GM10847 (cell line): ENCODE results near the gene ZNF462.

Source experiments
- POLR2A ChIP-seq: IDR thresholded peaks from 2 replicates; pipeline ENCODE4 v1.6.1; 2011; ENCODE audit not compliant: insufficient read length; ENCODE audit errors: extremely low read depth

Gene ZNF462, protein sequence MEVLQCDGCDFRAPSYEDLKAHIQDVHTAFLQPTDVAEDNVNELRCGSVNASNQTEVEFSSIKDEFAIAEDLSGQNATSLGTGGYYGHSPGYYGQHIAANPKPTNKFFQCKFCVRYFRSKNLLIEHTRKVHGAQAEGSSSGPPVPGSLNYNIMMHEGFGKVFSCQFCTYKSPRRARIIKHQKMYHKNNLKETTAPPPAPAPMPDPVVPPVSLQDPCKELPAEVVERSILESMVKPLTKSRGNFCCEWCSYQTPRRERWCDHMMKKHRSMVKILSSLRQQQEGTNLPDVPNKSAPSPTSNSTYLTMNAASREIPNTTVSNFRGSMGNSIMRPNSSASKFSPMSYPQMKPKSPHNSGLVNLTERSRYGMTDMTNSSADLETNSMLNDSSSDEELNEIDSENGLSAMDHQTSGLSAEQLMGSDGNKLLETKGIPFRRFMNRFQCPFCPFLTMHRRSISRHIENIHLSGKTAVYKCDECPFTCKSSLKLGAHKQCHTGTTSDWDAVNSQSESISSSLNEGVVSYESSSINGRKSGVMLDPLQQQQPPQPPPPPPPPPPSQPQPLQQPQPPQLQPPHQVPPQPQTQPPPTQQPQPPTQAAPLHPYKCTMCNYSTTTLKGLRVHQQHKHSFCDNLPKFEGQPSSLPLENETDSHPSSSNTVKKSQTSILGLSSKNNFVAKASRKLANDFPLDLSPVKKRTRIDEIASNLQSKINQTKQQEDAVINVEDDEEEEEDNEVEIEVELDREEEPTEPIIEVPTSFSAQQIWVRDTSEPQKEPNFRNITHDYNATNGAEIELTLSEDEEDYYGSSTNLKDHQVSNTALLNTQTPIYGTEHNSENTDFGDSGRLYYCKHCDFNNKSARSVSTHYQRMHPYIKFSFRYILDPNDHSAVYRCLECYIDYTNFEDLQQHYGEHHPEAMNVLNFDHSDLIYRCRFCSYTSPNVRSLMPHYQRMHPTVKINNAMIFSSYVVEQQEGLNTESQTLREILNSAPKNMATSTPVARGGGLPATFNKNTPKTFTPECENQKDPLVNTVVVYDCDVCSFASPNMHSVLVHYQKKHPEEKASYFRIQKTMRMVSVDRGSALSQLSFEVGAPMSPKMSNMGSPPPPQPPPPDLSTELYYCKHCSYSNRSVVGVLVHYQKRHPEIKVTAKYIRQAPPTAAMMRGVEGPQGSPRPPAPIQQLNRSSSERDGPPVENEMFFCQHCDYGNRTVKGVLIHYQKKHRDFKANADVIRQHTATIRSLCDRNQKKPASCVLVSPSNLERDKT (N-terminal part only)

DNA sequence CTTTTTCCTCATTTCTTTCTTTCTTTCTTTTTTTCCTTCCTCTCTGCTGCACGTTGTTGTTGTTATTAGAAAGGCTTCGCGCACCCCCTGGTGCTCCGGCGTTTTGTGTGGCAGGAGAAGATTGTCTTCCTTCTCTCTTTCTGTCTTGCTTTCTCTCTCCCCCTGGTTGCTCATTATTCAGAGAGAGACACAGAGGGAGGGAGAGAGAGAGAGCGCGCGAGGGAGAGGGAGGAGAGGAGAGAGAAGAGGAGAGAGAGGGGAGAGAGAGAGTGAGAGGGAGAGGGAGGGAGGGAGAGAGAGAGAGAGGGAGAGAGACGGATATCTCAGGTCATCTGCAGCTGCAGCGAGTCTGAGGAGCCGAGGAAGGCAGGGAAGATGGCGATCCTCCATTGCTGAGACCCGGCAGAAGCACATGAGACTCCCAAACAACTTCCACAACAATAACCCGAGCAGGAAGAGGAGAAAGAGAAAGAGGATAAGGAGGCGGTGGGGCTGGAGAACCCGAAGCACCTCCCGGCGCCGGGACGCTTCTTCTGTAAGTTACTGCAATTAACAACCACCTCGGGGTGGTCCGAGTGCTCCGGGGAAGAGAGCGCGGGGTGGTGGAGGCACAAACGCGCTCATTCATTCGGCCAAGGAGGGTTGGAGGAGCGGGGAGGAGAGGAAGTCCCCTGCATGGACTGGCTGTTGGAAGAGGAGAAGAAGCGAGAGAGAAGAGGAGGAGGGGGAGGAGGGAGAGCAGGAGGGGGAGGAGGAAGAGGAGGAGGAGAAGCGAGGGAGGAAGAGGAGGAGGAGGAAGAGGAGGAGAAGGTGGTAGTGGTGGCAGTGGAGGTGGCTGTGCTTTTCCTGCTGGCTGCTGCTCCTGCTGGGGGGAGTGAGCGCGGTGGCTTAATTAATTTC, at the start of gene ZNF462:
ZNF462 (plus strand) TSS at position 346 of the 900 bp plus-strand sequence. CDS start 60,218 bp downstream, outside the sequence.
- TF ChIP-seq POLR2A, result no peak

DNA sequence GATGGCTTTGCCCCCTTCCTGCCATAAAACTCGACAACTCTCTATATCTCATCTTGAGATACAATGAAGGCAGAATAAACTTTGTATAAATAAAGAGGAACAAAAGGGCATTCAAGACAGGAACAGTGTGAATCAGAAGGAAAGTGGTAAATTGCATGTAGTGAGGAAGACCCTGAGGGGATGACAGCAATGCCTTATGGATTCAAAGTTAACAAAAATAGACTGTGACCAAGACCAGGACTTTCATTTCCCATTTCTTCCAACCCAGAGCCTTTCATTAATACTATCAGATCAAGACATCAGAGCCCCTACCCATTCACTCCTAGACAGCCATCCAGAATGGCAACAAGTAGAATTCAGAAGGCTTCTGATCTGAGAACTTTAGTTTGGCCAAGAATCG, 46.4 kb upstream of the ZNF462 start:
- TF ChIP-seq POLR2A, result no peak

DNA sequence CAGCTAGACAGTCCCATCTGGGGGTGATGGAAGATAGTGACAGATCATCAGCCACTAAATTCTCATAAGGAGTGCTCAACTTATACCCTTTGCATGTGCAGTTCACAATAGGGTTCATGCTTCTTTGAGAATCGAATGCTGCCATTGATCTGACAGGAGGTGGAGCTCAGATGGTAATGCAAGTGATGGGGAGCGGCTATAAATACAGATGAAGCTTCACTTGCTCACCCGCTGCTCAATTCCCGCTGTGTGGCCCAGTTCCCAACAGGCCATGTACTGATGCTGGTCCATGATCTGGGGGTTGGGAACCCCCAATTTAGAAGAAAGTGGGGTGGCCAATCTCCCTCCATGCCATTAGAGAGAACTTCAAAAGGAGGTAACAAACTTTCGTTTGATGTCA, 44.9 kb upstream of the ZNF462 start:
- no peak for TF ChIP-seq POLR2A

DNA sequence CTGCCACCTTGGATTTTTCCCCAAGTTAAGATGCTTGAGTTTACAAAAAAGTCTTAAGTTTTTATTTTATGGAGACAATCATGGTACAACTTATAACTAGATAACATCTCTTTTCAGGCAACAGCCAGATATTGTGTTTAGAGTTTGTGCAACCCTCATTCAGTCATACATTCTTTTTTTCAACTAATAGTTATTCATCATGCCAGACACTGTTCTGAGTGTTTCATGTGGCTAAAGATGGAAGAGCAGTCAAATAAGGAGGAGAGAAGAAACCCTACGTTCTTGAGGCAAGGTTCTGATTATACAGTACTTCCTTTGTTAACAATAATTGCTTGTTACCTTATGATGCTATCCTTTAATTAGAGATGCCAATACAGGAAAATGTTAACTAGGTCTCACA, 42.1 kb upstream of the ZNF462 start:
- no peak for TF ChIP-seq POLR2A

DNA sequence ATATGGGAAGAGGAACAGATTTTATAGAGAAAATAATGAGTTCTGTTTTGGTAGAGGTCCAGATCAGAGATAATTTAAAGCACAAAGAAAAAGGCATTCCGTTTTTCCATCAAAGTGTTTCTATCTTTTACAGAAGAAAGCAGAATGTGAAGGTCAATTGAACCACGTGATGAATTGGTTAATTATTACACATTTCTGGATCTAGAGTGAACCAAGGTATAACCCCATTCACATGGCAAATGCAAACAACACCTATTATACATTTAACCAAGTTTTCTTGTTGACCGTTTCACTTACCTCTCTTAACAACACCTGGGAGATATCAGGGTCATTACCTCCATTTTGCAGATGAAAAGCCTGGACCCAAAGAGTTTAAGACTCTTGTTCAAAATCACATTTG, 34.9 kb upstream of the ZNF462 start:
- TF ChIP-seq POLR2A, result no peak

DNA sequence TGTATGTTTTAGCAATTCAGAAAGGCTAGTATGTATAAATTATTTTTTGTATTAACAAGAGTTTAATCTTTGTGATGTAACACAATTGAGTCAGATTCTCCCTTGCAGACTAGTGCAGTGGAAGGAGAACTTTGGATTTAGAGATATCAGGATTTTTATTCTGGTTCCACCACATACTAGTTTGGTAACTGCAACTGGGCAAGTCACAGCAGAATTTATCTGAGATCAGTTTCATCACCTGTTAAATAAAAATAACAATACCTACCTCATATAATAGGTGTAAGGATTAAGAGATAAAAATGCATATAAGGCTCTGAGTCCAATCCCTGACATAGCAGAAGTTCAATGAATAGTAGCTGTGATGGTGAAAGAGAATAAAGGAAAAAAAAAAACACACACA, 34.0 kb upstream of the ZNF462 start:
- TF ChIP-seq POLR2A, result no peak

DNA sequence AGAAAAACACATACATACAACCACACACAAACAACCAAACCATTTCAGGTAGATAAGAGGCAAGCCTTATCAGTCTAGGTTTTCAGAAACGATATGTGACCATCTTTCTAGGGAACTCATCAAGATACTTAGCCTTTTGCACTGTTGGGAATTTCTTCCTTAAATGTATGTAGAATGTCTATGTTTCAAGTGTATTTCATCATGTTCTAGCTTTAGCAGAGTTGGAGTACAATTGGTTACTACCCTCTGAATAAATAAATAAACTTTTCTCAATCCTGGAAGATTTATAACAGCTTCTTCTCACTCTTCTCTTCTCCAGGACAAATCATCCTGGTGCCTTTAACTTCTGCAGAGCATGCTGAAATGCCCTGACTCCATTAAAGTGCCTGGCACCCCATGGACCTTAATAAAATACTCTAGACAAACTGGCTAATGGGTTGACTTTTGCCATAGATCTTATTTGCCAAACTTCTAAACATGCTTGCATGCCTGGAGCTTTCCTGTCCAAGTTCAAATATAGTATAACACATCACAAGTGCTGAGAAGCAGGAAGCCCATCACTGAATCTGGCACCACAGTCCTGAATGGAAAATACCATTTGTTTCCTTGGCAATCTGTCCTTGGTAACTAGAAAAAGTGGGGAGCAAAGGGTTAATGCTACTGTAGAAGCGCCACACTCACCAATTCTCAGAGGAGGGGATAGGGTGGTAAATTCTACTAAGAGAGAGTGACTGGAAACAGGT, 33.1 kb upstream of the ZNF462 start:
- TF ChIP-seq POLR2A, result no peak

DNA sequence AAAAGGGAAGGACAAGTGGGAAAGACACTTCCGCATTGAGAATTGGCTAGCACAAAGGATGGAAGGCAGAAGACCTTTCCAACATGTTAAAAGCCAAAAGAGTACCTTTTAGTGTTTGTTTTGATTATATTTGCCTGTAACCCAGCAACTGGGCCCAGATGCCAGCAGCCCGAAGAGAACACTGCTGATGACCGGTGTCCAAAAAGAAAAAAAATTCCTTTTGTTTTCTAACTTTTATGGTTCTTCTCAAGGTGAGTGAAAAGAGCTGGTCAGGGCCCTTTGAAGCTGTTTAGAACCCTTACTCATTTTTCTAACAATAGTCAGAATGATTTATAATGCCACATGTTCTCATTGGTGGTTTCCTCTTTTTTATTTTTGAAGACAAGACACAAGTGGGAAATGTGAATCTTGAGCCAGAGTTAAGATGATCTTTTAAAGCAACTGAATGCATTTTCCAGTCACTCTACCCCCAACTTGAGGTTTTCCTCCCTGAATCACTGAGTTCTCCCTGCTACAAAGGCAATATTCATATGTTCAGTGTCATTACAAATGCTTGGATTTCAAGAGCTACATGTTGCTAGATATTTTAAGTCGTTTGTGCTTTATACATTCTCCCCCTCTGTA, 32.3 kb upstream of the ZNF462 start:
- no peak for TF ChIP-seq POLR2A

DNA sequence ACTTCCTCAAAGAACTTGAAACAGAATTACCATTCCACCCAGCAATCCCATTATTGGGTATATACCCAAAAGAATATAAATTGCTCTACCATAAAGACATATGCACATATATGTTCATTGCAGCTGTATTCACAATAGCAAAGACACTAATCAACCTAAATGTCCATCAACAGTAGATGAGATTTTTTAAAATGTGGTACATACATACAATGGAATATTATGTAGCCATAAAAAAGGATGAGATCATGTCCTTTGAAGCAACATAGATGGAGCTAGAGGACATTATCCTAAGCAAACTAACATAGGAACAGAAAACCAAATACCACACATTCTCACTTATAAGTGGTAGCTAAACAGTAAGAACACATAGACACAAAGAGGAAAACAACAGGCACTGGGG, 28.1 kb upstream of the ZNF462 start:
- no peak for TF ChIP-seq POLR2A

DNA sequence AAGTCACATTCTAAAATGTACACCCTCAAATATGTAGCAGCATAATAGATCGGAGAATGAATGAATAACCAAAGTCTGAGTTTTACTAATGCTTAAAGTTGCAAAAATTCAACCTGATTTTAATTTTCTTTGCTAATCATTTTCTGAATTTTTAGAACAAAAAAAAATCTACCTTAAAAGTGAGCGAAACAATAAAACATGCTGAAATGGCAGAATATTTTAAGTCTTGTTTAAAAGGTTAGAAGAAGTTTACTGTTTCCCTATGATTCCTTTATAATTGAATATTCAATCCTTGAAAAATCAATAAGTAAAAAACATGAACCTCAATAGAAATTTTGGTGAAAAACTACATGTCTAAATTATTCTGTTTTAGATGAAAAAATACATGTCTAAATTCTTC, 27.1 kb upstream of the ZNF462 start:
- no peak for TF ChIP-seq POLR2A

DNA sequence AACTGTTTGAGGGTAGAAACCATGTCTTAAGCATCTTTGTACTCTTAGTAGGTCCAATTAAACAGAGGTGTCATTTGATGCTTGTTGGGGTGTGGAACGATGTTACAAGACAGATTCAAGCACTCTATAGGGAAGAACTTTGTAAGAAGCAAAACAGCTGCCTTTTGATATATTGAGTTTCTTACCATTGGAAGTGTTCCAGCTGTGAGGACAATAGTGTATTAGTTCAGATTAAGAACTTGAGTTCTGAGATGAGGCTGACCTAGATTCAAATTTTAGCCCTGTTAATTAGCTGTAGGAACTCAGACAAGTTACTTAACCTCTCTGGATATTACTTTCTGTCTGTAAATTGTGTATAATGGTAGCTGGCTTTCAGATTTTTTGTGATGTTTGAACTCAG, 19.6 kb upstream of the ZNF462 start:
- no peak for TF ChIP-seq POLR2A

DNA sequence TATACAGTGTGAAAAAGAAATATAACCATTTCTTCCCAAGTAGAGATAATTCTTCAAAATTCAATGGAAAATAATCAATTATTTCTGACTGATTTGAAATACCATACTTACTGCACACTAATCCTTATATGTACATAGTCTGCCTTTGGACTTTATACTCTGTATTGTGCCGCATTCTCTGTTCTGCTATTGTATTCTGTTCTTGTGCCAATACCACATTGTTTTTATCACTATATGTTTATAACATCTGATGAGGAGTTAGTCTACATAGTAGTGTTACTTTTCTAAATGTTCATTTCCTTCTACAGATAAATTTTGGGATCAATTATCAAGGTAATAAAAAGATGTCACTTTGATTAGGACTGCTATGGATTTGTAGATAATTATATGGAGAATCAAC, 16.7 kb upstream of the ZNF462 start:
- TF ChIP-seq POLR2A, result no peak

DNA sequence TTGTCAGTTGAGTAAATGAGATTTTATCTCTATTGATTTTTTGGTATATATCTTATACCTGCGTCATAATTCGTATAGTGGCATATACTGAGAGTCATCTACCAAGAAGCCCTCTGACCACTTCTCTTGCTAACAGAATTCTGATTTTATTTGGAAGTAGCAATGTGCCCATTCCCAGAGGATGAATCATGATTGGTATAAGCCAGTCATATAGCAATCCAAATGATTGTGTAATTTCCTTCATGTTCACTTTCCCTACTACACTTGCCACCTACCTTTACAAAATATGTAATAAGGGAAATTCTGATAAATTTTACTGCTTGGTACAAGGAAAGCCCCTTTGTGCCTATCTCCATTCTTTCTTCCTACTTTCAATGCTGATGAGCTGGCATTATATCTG, 16.1 kb upstream of the ZNF462 start:
- TF ChIP-seq POLR2A, result no peak
